OCI-M1 (cell line): Measurements from ENCODE around the gene MAST1.
"Not testable (repeated sequence)": the region's sequence is repeated elsewhere in the genome, so short reads cannot be mapped to it uniquely, and the experiment has no call there.

Experiments used
- DNase-seq: peaks from one replicate; lab custom pipeline; 2025; lab: John Stamatoyannopoulos, UW

MAST1 gene

DNA sequence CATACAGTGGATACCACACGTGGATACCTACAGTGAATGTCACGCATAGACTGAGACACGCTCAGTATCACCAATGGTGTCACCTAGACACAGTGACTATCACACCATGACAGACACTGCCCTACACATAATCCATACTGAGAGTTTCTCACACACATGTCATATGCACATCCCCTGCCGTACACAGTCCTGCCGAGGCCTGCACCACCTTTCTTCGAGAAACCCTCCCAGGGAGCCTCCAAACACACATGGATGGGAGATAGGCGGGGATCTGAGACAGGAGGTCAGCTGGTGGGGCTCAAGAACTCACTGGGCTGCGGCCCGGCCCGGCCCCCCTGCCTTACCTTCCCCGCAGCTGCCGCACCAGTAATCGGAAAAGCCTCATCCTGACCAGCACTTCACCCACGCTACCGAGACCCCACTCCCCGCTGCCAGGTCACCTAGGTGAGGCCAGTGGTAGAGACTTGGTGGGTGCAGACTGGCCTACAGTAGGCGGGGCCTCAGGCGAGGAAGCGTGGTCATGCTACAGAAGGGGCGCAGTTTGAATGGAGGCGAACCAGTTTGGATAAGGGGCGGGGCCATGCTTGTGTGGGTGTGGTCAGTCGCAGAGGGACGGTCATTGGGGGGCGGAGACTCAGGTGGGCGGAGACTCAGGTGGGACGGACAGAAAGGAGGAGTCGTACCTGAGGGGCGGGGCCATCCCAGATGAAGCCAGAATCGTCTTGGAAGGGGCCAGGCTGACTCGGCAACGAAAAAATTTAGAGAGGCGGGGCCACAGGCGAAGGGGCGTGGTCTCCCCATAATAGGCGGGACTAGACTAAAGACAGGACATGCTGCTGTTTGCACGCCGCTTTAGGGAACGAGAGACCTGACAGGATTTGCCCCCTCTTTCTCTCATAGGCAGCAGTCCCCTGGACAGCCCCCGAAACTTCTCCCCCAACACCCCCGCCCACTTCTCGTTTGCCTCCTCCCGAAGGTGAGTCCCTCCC is 2.1 kb downstream of the MAST1 start:
- DNase-seq = peak; percentile 55

GRCh38 chr19:12841094-12841493 is 2.8 kb downstream of the MAST1 start:
- no peak for DNase-seq

- no peak for DNase-seq
Observed at GRCh38 chr19:12842511-12842910, 4.2 kb downstream of the MAST1 start.

DNA sequence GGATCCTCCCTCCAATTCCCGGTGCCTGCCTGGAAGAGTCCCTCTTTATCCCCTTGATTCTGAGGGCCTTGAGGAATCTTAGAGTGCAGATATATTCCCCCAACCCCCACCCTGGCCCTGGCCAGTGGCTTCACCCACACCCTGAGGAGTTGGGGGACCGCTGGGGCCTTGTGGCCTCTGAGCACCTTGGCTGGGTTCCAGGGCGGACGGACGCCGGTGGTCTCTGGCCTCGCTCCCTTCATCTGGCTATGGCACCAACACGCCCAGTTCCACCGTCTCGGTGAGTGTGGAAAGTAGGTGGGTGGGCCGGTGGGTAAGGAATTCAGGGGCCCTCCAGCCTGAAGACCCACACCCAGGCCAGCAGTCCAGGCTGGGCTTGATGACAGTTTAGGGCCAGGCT is 5.0 kb downstream of the MAST1 start:
- no peak for DNase-seq

- no peak for DNase-seq
Observed at GRCh38 chr19:12843999-12844732, 5.9 kb downstream of the MAST1 start.

- not testable (repeated sequence) for DNase-seq
Observed at GRCh38 chr19:12846613-12847012, 8.3 kb downstream of the MAST1 start.

DNA sequence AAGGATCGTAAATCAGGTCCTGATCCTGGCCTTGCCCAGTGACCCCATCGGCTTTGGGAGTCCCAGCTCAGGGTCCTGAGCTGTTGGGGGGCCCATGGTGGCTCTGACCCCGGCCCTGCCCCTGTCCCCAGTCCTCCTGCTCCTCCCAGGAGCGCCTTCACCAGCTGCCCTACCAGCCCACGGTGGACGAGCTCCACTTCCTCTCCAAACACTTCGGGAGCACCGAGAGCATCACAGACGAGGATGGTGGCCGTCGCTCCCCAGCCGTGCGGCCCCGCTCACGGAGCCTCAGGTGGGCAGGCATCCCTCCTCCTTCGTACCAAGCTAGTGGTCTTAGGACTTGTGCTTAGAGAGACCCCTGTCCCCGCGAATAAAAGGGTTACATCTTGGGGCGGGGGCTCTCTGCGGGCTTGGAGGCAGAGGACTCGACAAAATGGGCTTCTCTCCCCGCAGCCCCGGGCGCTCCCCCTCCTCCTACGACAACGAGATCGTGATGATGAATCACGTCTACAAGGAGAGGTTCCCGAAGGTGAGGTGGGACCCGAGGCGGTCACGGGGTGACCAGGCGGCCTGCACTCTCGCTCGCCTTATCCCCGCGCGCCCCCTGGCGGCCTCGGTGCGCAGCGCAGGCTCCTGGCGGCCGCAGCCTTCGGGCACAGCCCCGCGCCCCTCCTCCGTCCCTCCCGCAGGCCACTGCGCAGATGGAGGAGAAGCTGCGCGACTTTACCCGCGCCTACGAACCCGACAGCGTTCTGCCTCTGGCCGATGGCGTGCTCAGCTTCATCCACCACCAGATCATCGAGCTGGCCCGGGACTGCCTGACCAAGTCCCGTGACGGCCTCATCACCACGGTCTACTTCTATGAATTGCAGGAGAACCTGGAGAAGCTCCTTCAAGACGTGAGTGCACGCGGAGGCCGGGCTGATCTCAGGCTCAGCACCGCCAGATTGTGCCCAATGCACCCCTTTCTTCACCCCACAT is 9.1 kb downstream of the MAST1 start:
- DNase-seq = peak; percentile 85

DNA sequence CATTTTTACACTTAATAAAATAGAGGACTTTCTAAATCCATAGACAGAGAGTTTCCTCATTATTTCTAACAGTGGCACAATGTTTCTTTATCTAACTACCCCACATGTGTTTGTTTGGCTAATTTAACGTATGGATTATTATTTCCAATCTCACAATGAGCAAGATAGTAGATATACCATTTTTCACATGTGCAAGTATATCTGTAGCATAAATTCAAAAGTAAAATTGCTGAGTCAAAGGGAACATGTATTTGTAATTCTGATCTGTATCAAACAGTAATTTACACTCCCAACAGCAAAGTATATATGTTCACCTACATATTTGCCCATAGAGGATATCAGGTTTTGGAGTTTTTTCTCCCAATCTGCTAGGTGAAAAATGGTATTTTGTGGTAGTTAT is 18.3 kb downstream of the MAST1 start:
- DNase-seq = no peak

GRCh38 chr19:12858041-12858928 is 20.0 kb downstream of the MAST1 start:
- no peak for DNase-seq

DNA sequence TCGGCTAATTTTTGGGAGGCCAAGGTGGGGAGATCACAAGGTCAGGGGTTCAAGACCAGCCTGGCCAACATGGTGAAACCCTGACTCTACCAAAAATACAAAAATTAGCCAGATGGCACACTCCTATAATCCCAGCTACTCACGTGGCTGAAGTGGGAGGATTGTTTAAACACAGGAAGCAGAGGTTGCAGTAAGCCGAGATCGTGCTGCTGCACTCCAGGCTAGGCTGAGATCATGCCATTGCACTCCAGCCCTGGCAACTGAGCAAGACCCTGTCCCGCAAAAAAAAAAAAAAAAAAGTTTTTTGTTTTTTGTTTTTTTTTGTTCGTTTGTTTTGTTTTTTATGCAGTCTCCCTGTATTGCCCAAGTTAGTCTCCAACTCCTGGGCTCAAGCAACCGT is 21.2 kb downstream of the MAST1 start:
- no peak for DNase-seq

DNA sequence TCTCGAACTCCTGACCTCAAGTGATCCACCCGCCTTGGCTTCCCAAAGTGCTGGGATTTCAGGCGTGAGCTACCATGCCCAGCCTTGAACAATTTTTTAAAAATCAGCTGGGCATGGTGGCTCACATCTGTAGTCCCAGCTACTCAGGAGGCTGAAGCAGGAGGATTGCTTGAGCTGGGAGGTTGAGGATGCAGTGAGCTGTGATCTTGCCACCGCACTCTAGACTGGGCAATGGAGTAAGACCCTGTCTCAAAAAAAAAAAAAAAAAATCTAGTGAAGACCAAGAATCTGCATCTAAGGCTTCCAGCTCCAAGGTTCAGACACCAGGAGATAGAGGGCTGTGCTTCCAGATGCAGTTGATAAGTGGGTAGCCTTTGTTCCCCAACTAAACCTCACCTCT is 25.8 kb downstream of the MAST1 start:
- no peak for DNase-seq

- no peak for DNase-seq
Observed at GRCh38 chr19:12864721-12865715, 26.7 kb downstream of the MAST1 start.

- no peak for DNase-seq
Observed at GRCh38 chr19:12865746-12866415, 27.6 kb downstream of the MAST1 start.

DNA sequence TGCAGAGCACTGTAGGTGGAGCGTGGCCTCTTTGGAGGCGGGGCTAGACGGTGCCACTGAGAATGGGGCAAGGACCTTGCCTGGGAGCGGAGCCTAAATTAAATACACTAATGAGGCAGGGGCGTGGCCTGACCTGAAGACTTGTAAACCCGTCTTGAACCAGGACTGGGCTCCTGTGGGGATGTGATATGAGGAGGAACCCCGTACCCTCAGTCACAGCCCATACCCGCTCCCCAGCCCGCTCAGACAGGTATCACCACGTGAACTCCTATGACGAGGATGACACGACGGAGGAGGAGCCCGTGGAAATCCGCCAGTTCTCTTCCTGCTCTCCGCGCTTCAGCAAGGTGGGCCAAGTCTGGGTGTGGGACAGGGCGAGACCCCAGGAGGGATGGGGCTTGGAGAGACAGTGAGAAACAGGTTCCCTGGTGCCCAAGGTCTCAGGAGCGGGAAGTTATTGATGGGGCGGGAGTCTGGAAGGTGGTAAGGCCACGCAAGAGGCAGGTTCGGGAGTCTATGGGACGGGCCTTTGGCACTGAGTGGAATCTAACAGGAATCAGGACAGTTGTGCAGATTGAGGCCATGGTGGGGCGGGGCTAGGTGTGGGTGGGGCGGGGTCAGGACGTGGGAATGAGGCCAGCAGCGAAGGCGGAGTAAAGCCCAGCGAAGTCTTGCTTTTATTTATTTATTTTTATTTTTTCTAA is 28.3 kb downstream of the MAST1 start:
- no peak for DNase-seq

DNA sequence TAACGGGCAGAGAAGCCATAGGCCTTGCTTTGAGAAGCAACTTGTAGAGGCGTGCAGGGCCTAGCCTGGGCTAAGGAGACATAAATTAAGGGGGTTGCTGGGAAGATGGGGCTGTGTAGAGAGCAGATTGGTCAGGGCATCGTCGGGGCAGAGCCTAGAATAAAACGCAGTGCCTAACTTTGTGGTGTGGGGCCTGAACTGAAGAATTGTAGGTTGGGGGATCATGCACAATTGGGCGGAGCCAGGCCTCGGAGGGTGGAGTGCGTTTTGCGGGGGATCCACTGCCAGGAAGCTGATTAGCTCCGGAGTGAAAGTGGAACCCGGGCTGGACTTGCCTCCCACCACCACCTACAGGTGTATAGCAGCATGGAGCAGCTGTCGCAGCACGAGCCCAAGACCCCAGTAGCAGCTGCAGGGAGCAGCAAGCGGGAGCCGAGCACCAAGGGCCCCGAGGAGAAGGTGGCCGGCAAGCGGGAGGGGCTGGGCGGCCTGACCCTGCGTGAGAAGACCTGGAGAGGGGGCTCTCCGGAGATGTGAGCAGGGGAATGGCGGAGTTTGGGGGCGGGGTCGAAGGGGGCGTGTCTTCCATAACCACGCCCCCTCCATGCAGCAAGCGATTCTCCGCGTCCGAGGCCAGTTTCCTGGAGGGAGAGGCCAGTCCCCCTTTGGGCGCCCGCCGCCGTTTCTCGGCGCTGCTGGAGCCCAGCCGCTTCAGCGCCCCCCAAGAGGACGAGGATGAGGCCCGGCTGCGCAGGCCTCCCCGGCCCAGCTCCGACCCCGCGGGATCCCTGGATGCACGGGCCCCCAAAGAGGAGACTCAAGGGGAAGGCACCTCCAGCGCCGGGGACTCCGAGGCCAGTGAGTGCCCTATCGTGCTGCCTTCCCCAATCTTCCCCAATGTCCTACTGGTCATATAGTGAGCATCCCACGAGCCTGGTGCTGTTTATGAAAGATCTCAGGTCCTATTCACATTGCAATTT is 29.1 kb downstream of the MAST1 start:
- peak; percentile 85 for DNase-seq

DNA sequence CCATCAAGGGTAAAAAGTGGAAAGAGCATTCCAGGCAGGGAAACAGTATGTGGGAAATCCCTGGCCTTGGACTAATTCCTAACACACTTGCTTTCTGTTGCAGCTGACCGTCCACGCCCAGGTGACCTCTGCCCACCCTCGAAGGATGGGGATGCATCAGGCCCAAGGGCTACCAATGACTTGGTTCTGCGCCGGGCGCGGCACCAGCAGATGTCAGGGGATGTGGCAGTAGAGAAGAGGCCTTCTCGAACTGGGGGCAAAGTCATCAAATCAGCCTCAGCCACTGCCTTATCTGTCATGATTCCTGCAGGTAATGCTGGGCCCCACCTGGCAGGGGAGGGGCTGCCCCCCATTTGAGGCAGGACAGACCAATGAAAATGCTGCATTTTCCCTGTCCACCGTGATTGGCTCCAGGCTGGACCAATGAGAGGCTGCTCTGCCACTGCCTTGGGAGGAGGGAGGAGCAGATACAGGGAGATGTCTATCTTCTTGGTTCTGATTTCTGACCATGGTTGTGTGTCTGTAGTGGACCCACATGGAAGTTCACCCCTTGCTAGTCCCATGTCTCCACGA is 30.3 kb downstream of the MAST1 start:
- no peak for DNase-seq

DNA sequence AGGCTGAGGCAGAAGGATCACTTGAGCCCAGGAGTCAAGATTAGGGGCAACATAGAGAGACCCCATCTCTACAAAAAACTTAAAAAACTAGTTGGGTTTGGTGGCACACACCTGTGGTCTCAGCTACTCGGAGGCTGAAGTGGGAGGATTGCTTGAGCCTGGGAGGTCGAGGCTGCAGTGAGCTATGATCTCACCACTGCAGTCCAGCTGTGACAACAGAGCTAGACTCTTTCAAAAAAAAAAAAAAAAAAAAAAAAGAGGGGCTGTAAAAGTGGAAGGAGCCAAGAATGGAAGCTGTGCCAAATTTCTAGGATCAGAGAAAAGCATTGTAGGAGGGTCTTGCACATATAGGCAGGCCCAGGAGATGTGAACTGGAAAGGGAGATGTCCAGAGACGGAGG is 33.4 kb downstream of the MAST1 start:
- no peak for DNase-seq
